HEK293 (cell line): ENCODE measurements around the gene MYO5C.

ENCODE experiments used
- CTCF ChIA-PET: fragments of 350-600 bp; formaldehyde crosslinking; extraction: SDS; loops from one replicate; lab custom pipeline; 2021; ENCODE audit warnings: antibody characterized with exemption; lab: Yijun Ruan, JAX
- POLR2A ChIA-PET: fragments of 300-600 bp; formaldehyde crosslinking; extraction: SDS; loops from one replicate; lab custom pipeline; 2020; ENCODE audit warnings: antibody characterized with exemption, inconsistent platforms; lab: Yijun Ruan, JAX
- H3K27ac ChIP-seq: fragments of 200-500 bp; sonication (Bioruptor generic); 2 replicates; pipeline ENCODE4 v1.5.1; 2014; ENCODE audit warnings: low read depth, low read length, control low read depth, inconsistent platforms; ENCODE audit errors: extremely low read depth
- H3K36me3 ChIP-seq, 2 experiments: fragments of 200-500 bp in 1 of 2; sonication (Bioruptor generic) in 1 of 2; 1 replicate in 1 of 2; 2 replicates in 1 of 2; pipeline ENCODE4 v1.5.1; 2014 to 2017; ENCODE audit warnings: inconsistent platforms in 2 of 2, low read length in 2 of 2; ENCODE audit not compliant: control insufficient read depth in 2 of 2, insufficient read depth in 1 of 2
- H3K4me1 ChIP-seq: fragments of 200-500 bp; sonication (Bioruptor generic); 2 replicates; pipeline ENCODE4 v1.5.1; 2014; ENCODE audit warnings: mild to moderate bottlenecking, low read length, inconsistent platforms; ENCODE audit not compliant: control insufficient read depth, insufficient read depth
- H3K4me3 ChIP-seq: 2 replicates; pipeline ENCODE4 v1.5.1; 2011; ENCODE audit warnings: low read depth, mild to moderate bottlenecking, control low read depth, low read length, moderate library complexity
- H3K9me3 ChIP-seq: fragments of 200-500 bp; sonication (Bioruptor generic); 2 replicates; pipeline ENCODE4 v1.5.1; 2014; ENCODE audit warnings: low read depth, low read length, inconsistent platforms; ENCODE audit not compliant: control insufficient read depth, insufficient read depth
- ATF2 ChIP-seq: fragments of 450-650 bp; formaldehyde crosslinking; IDR thresholded peaks from 2 replicates; pipeline ENCODE4 v1.5.1; 2016; ENCODE audit warnings: missing biosample characterization, missing genetic modification characterization, low read depth
- BCL11A ChIP-seq: fragments of 450-650 bp; formaldehyde crosslinking; IDR thresholded peaks from 2 replicates; pipeline ENCODE4 v1.5.1; 2016; ENCODE audit warnings: low read depth, missing biosample characterization, missing genetic modification characterization
- GLI2 ChIP-seq: fragments of 450-650 bp; formaldehyde crosslinking; IDR thresholded peaks from 2 replicates; pipeline ENCODE4; 2017; ENCODE audit warnings: missing biosample characterization, missing genetic modification characterization, low read depth, borderline replicate concordance
- KLF10 ChIP-seq: fragments of 450-650 bp; IDR thresholded peaks from 2 replicates; pipeline ENCODE4 v1.5.1; 2018; ENCODE audit warnings: missing biosample characterization, mild to moderate bottlenecking, missing genetic modification characterization
- KLF8 ChIP-seq: fragments of 450-650 bp; formaldehyde crosslinking; IDR thresholded peaks from 2 replicates; pipeline ENCODE4 v1.5.1; 2016; ENCODE audit warnings: missing biosample characterization, missing genetic modification characterization
- OVOL3 ChIP-seq: fragments of 450-650 bp; formaldehyde crosslinking; IDR thresholded peaks from 2 replicates; pipeline ENCODE4 v1.5.1; 2016; ENCODE audit warnings: missing biosample characterization, missing genetic modification characterization
- RBAK ChIP-seq: fragments of 450-650 bp; formaldehyde crosslinking; IDR thresholded peaks from 2 replicates; pipeline ENCODE4 v1.5.1; 2016; ENCODE audit warnings: missing biosample characterization, missing genetic modification characterization
- SETDB1 ChIP-seq: IDR thresholded peaks from one replicate; pipeline ENCODE4 v1.6.1; 2017; ENCODE audit warnings: mild to moderate bottlenecking, low read length, moderate library complexity, mixed read lengths; ENCODE audit not compliant: insufficient read length
- YY1 ChIP-seq: fragments of 450-650 bp; formaldehyde crosslinking; IDR thresholded peaks from 2 replicates; pipeline ENCODE4 v1.5.1; 2018; ENCODE audit warnings: missing biosample characterization, missing genetic modification characterization
- YY2 ChIP-seq: fragments of 450-650 bp; formaldehyde crosslinking; IDR thresholded peaks from 2 replicates; pipeline ENCODE4 v1.5.1; 2016; ENCODE audit warnings: missing biosample characterization, missing genetic modification characterization
- ZBTB11 ChIP-seq: fragments of 450-650 bp; formaldehyde crosslinking; conservative IDR thresholded peaks from 2 replicates; pipeline ENCODE4 v1.5.1; 2016; ENCODE audit warnings: low read depth, missing biosample characterization, missing genetic modification characterization
- ZBTB49 ChIP-seq: fragments of 450-650 bp; formaldehyde crosslinking; IDR thresholded peaks from 2 replicates; pipeline ENCODE4 v1.5.1; 2016; ENCODE audit warnings: missing biosample characterization, missing genetic modification characterization, low read depth
- ZBTB6 ChIP-seq: fragments of 450-650 bp; formaldehyde crosslinking; IDR thresholded peaks from 2 replicates; pipeline ENCODE4 v1.5.1; 2017; ENCODE audit warnings: missing biosample characterization, missing genetic modification characterization
- ZNF16 ChIP-seq: fragments of 450-650 bp; formaldehyde crosslinking; IDR thresholded peaks from 2 replicates; pipeline ENCODE4 v1.5.1; 2016; ENCODE audit warnings: low read depth, missing biosample characterization, missing genetic modification characterization
- ZNF184 ChIP-seq: fragments of 450-650 bp; IDR thresholded peaks from 2 replicates; pipeline ENCODE4 v1.5.1; 2018; ENCODE audit warnings: missing biosample characterization, mild to moderate bottlenecking, missing genetic modification characterization
- ZNF23 ChIP-seq: fragments of 450-650 bp; formaldehyde crosslinking; IDR thresholded peaks from 2 replicates; pipeline ENCODE4 v1.5.1; 2016; ENCODE audit warnings: missing biosample characterization, missing genetic modification characterization, borderline replicate concordance
- ZNF26 ChIP-seq: fragments of 450-650 bp; formaldehyde crosslinking; IDR thresholded peaks from 2 replicates; pipeline ENCODE4 v1.5.1; 2016; ENCODE audit warnings: missing biosample characterization, missing genetic modification characterization
- ZNF266 ChIP-seq: fragments of 450-650 bp; formaldehyde crosslinking; IDR thresholded peaks from 2 replicates; pipeline ENCODE4 v1.5.1; 2016; ENCODE audit warnings: missing biosample characterization, missing genetic modification characterization, low read depth
- ZNF280D ChIP-seq: fragments of 450-650 bp; formaldehyde crosslinking; IDR thresholded peaks from 2 replicates; pipeline ENCODE4 v1.5.1; 2016; ENCODE audit warnings: missing biosample characterization, missing genetic modification characterization
- ZNF324 ChIP-seq: fragments of 450-650 bp; formaldehyde crosslinking; IDR thresholded peaks from 2 replicates; pipeline ENCODE4 v1.5.1; 2016; ENCODE audit warnings: missing biosample characterization, missing genetic modification characterization
- ZNF529 ChIP-seq: fragments of 450-650 bp; formaldehyde crosslinking; IDR thresholded peaks from 2 replicates; pipeline ENCODE4 v1.5.1; 2017; ENCODE audit warnings: missing genetic modification characterization, missing biosample characterization; ENCODE audit not compliant: insufficient replicate concordance
- ZNF544 ChIP-seq: fragments of 450-650 bp; formaldehyde crosslinking; IDR thresholded peaks from 2 replicates; pipeline ENCODE4 v1.5.0; 2017; ENCODE audit warnings: missing biosample characterization, missing genetic modification characterization
- ZNF560 ChIP-seq: fragments of 450-650 bp; formaldehyde crosslinking; IDR thresholded peaks from 2 replicates; pipeline ENCODE4 v1.5.1; 2017; ENCODE audit warnings: missing biosample characterization, missing genetic modification characterization, borderline replicate concordance
- ZNF664 ChIP-seq: fragments of 450-650 bp; formaldehyde crosslinking; IDR thresholded peaks from 2 replicates; pipeline ENCODE4 v1.5.1; 2016; ENCODE audit warnings: missing biosample characterization, missing genetic modification characterization

The MYO5C gene

GRCh38 chr15:52328680-52329079 lies 33.1 kb upstream of the MYO5C start:
- TF ChIP-seq GLI2 (no peak), SETDB1 (no peak), RBAK (tag by site-specific recombination) (no peak), ZNF266 (no peak), ZNF280D (tag by site-specific recombination) (no peak), ZNF664 (tag by site-specific recombination) (no peak), ZNF23 (no peak), ATF2 (tag by site-specific recombination) (no peak), ZNF26 (tag by site-specific recombination) (no peak), ZBTB6 (tag by site-specific recombination) (no peak), KLF8 (tag by site-specific recombination) (no peak), BCL11A (tag by site-specific recombination) (no peak), ZNF324 (no peak), ZBTB11 (tag by site-specific recombination) (no peak)
- Histone ChIP-seq H3K4me3 (no peak overlapping the region), H3K9me3 (no peaks in the 10 kb centered on the region), H3K36me3 (peaks cover 0 to 10% of the 10 kb centered on the region in 2 experiments; a peak in 1 of 3 replicates), H3K4me1 (no peaks in the 10 kb centered on the region), H3K27ac (no peak overlapping the region)
- CTCF ChIA-PET = no interaction called here
- POLR2A ChIA-PET = no interaction called here

GRCh38 chr15:52326756-52327155 lies 31.2 kb upstream of the MYO5C start:
- Histone ChIP-seq H3K4me1 (no peaks in the 10 kb centered on the region), H3K4me3 (no peak overlapping the region), H3K27ac (no peak overlapping the region), H3K9me3 (no peaks in the 10 kb centered on the region), H3K36me3 (peaks cover 0 to 17% of the 10 kb centered on the region in 2 experiments; a peak in 1 of 3 replicates)
- CTCF ChIA-PET = interaction anchor here (0.5 kb wide), 1 partner anchor 263 kb away, joined by 3 read pairs; no protein-coding TSS in a partner anchor
- POLR2A ChIA-PET = no interaction called here
- TF ChIP-seq ZNF544 (tag by site-specific recombination) (no peak), OVOL3 (tag by site-specific recombination) (no peak), ZNF16 (tag by site-specific recombination) (no peak), ZNF529 (tag by site-specific recombination) (no peak), ZNF560 (no peak), YY1 (no peak), ZBTB49 (no peak), ZNF184 (no peak), YY2 (tag by site-specific recombination) (no peak), ZNF664 (tag by site-specific recombination) (no peak), KLF10 (tag by site-specific recombination) (no peak)
